Renal cortex interstitium (tissue), 11 donors: ENCODE results near the gene MORN2. TPM values are rescaled to one million over a fixed set of nuclear protein-coding genes. Genes with fewer than 3 reads are reported as not detected.
A peak's percentile ranks its signal among the peaks of the same experiment; 100 is the strongest.

ENCODE experiments used
- DNase-seq, 11 donors: peaks; one replicate each; pipeline ENCODE4 v3.0.0-alpha.2; 2013; ENCODE audit warnings: low read depth in 9 of 11, low spot score in 4 of 11; ENCODE audit errors: extremely low read depth in 1 of 11
- polyA plus RNA-seq, 3 donors: library from polyadenylated mRNA; unstranded; fragments of 120-200 nt; gene quantifications; one replicate each; pipeline ENCODE4 v1.2.1, GENCODE V29; 2013; ENCODE audit not compliant: insufficient read length in 3 of 3

The MORN2 gene
- polyA plus RNA-seq, 3 donors, result 48.4 to 63.8 (median 49.0) TPM

GRCh38 chr2:38873763-38874162 is 2.0 kb upstream of the MORN2 start:
- DNase-seq, result no peak

GRCh38 chr2:38875227-38875575 is 575 bp upstream of the MORN2 start:
- DNase-seq, result peak in 3 of 11 donors; percentile 7 to 19 (median 9)

- DNase-seq, result peak in 3 of 11 donors; percentile 2 to 5 (median 4)
Measured at GRCh38 chr2:38876407-38876806, 631 bp downstream of the MORN2 start.

- DNase-seq, result no peak
Measured at GRCh38 chr2:38886063-38886462, 10.3 kb downstream of the MORN2 start.

GRCh38 chr2:38887347-38887746 is 11.6 kb downstream of the MORN2 start:
- no peak for DNase-seq

GRCh38 chr2:38887902-38888554 is 12.3 kb downstream of the MORN2 start:
- no peak for DNase-seq

- DNase-seq, result no peak
Measured at GRCh38 chr2:38889045-38889444, 13.3 kb downstream of the MORN2 start.

- DNase-seq, result no peak
Measured at GRCh38 chr2:38889575-38889974, 13.8 kb downstream of the MORN2 start, which contains the start of gene ARHGEF33. ARHGEF33 (plus strand) TSS chr2:38889875; CDS start chr2:38919448, 29,573 bp downstream.

- DNase-seq, result no peak
Measured at GRCh38 chr2:38892819-38893218, 17.0 kb downstream of the MORN2 start.

- no peak for DNase-seq
Measured at GRCh38 chr2:38898256-38898655, 22.5 kb downstream of the MORN2 start.

- DNase-seq, result no peak
Measured at GRCh38 chr2:38900726-38901125, 24.9 kb downstream of the MORN2 start.

GRCh38 chr2:38905251-38905650 is 29.5 kb downstream of the MORN2 start:
- no peak for DNase-seq

- no peak for DNase-seq
Measured at GRCh38 chr2:38907242-38907641, 31.5 kb downstream of the MORN2 start.

GRCh38 chr2:38907743-38908562 is 32.2 kb downstream of the MORN2 start:
- DNase-seq, result no peak

GRCh38 chr2:38909872-38910271 is 34.1 kb downstream of the MORN2 start:
- no peak for DNase-seq

GRCh38 chr2:38911191-38911590 is 35.4 kb downstream of the MORN2 start:
- DNase-seq, result no peak

- no peak for DNase-seq
Measured at GRCh38 chr2:38912619-38913018, 36.8 kb downstream of the MORN2 start.

GRCh38 chr2:38922389-38922788 is 46.6 kb downstream of the MORN2 start:
- DNase-seq, result no peak

GRCh38 chr2:38922902-38923301 is 47.1 kb downstream of the MORN2 start:
- DNase-seq, result no peak

GRCh38 chr2:38925982-38926381 is 50.2 kb downstream of the MORN2 start:
- DNase-seq, result no peak

- no peak for DNase-seq
Measured at GRCh38 chr2:38930600-38930999, 54.8 kb downstream of the MORN2 start.
